Kidney epithelial cell (primary cell): ENCODE measurements around the gene TRIP13. TPM values are rescaled to one million over a fixed set of nuclear protein-coding genes. Genes with fewer than 3 reads are reported as not detected.

Source experiments
- DNase-seq: peaks from one replicate; pipeline ENCODE4 v3.0.0-alpha.2; 2010; ENCODE audit warnings: low read depth
- H3K27me3 ChIP-seq: 2 replicates; pipeline ENCODE4 v1.6.0; 2011; ENCODE audit warnings: low read length; ENCODE audit not compliant: control insufficient read depth, insufficient read depth
- H3K36me3 ChIP-seq: 2 replicates; pipeline ENCODE4 v1.5.1; 2011; ENCODE audit warnings: low read length; ENCODE audit not compliant: control insufficient read depth, insufficient read depth
- H3K4me3 ChIP-seq: 2 replicates; pipeline ENCODE4 v1.5.1; 2011; ENCODE audit warnings: low read depth, mild to moderate bottlenecking, control low read depth, low read length
- CTCF ChIP-seq: IDR thresholded peaks from 2 replicates; pipeline ENCODE4 v1.5.1; 2011; ENCODE audit warnings: mild to moderate bottlenecking, moderate library complexity, low read length, control low read depth, inconsistent platforms; ENCODE audit not compliant: insufficient read depth, poor library complexity, severe bottlenecking
- total RNA-seq: library from RNA; depleted of rRNA; stranded (reverse); fragments of >200 nt; gene quantifications from 2 replicates; pipeline ENCODE4 v1.2.3, GENCODE V29; 2015

Gene TRIP13
- total RNA-seq, 1 donor from 2014 or later = 7.4 TPM

GRCh38 chr5:908172-908571, 15.5 kb downstream of the TRIP13 start:
- H3K36me3 ChIP-seq = no peaks in the 10 kb centered on the region

GRCh38 chr5:909086-909485, 16.4 kb downstream of the TRIP13 start:
- no peaks in the 10 kb centered on the region for H3K27me3 ChIP-seq
- H3K4me3 ChIP-seq = no peak overlapping the region
- H3K36me3 ChIP-seq = no peaks in the 10 kb centered on the region
- no peak for DNase-seq
- TF ChIP-seq CTCF = no peak

More at GRCh38 chr5:908172-908571, 15.5 kb downstream of the TRIP13 start:
- DNase-seq = no peak
- no peak for TF ChIP-seq CTCF
- Histone ChIP-seq H3K27me3 (no peaks in the 10 kb centered on the region), H3K4me3 (no peak overlapping the region)

GRCh38 chr5:909994-910768, 17.5 kb downstream of the TRIP13 start:
- Histone ChIP-seq H3K27me3 (no peaks in the 10 kb centered on the region), H3K36me3 (no peaks in the 10 kb centered on the region), H3K4me3 (no peak overlapping the region)
- TF ChIP-seq CTCF = no peak
- no peak for DNase-seq

- no peak for TF ChIP-seq CTCF
- Histone ChIP-seq H3K4me3 (no peak overlapping the region), H3K36me3 (no peaks in the 10 kb centered on the region), H3K27me3 (no peaks in the 10 kb centered on the region)
- DNase-seq = no peak
Measured at GRCh38 chr5:910769-911160, 18.1 kb downstream of the TRIP13 start.

GRCh38 chr5:911601-912000, 18.9 kb downstream of the TRIP13 start:
- Histone ChIP-seq H3K27me3 (no peaks in the 10 kb centered on the region), H3K4me3 (no peak overlapping the region), H3K36me3 (peaks cover 4% of the 10 kb centered on the region)
- no peak for DNase-seq
- no peak for TF ChIP-seq CTCF
